ENCODE measurements around the gene NAT9. TPM values are rescaled to one million over a fixed set of nuclear protein-coding genes. Genes with fewer than 3 reads are reported as not detected.

The NAT9 gene
- total RNA-seq, 3 donors from 2014 or later = 35.8 to 40.6 (median 39.8) TPM

DNA sequence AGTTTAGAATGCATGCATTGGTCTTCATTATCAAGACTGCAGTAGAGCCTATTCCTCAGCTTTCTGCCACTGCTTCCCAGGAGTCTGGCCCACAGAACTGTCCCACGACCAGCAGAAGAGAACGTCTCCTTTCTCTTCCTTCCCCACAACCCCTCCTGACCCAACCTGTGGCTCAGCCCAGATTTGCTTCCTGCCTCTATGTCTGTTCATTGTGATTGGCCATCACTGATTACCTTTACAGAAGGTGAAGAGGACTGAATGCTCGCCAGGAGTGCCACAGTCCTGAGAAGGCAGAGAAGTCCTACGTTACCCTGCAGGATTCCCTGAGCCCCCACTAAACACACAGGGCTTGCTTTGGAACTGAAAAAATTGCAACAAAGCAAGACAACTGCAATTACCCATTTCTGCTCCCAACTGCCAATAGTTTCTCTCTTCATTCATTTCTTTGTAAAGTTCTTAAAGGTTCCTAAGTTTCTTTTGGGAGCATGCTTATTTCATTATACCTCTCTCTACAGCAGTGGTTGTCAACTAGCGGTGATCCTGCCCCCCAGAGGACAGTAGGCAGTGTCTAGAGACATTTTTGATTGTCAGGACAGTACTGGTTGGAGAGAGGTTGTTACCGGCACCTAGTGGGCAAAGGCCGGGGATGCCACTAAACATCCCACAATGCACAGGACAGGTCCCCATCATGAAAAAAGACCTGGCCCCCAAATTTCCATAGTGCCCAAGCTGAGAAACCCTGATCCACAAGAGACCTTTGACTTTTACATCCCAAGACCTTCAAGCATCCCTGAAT, 4.5 kb upstream of the NAT9 start:
- H3K4me1 ChIP-seq (ENCODE audit: low read depth) = peaks cover 10% of the 10 kb centered on the region
- H3K36me3 ChIP-seq (ENCODE audit: low read depth) = no peaks in the 10 kb centered on the region
- TF ChIP-seq, protein P1, sequence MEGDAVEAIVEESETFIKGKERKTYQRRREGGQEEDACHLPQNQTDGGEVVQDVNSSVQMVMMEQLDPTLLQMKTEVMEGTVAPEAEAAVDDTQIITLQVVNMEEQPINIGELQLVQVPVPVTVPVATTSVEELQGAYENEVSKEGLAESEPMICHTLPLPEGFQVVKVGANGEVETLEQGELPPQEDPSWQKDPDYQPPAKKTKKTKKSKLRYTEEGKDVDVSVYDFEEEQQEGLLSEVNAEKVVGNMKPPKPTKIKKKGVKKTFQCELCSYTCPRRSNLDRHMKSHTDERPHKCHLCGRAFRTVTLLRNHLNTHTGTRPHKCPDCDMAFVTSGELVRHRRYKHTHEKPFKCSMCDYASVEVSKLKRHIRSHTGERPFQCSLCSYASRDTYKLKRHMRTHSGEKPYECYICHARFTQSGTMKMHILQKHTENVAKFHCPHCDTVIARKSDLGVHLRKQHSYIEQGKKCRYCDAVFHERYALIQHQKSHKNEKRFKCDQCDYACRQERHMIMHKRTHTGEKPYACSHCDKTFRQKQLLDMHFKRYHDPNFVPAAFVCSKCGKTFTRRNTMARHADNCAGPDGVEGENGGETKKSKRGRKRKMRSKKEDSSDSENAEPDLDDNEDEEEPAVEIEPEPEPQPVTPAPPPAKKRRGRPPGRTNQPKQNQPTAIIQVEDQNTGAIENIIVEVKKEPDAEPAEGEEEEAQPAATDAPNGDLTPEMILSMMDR (IDR thresholded peaks at IDR 0.05) = no peak
- intact Hi-C loops (cut with DNase I, micrococcal nuclease) = no loop called here
- no peak overlapping the region for H3K4me3 ChIP-seq
- DNase-seq (no peak), ATAC-seq (no peak)
- no peaks in the 10 kb centered on the region for H3K9me3 ChIP-seq

- no peaks in the 10 kb centered on the region for H3K9me3 ChIP-seq
- ATAC-seq (peak; percentile 39), DNase-seq (peak in 2 of 3 donors; percentile 52 to 77)
- H3K36me3 ChIP-seq (ENCODE audit: low read depth) = no peaks in the 10 kb centered on the region
- peaks cover 17% of the 10 kb centered on the region for H3K4me1 ChIP-seq (ENCODE audit: low read depth)
- intact Hi-C loops (cut with DNase I, micrococcal nuclease) = no loop called here
- TF ChIP-seq, protein P1 (IDR thresholded peaks at IDR 0.05) = no peak
- H3K4me3 ChIP-seq = no peak overlapping the region
Observed at GRCh38 chr17:74779948-74780400, 3.8 kb upstream of the NAT9 start.

- TF ChIP-seq, protein P1 (IDR thresholded peaks at IDR 0.05) = no peak
- DNase-seq (no peak), ATAC-seq (no peak)
- Histone ChIP-seq H3K9me3 (no peaks in the 10 kb centered on the region), H3K4me3 (no peak overlapping the region), H3K4me1 (ENCODE audit: low read depth) (peaks cover 20% of the 10 kb centered on the region), H3K36me3 (ENCODE audit: low read depth) (no peaks in the 10 kb centered on the region)
- intact Hi-C loops (cut with DNase I, micrococcal nuclease) = no loop called here
Observed at GRCh38 chr17:74779501-74779900, 3.4 kb upstream of the NAT9 start.

DNA sequence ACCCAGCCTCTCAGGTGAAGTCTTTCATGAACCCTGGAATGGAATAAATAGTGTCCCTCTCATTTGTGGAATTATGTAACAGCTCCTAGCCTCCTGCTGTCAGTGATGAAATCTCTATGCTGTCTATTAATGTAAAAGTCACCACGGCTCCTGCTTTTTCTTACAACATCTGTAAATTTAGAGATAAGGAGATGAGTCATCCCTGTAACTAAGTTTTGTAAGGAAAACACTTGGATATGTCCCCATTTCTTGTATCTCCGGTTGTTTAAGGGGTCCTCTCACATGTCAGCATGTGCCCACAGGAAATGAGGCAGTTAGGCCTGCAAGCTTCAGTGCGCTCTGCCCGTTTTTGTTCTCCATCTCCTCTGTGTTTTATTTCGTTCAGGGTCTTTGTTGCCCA, 2.8 kb upstream of the NAT9 start:
- Histone ChIP-seq H3K36me3 (ENCODE audit: low read depth) (no peaks in the 10 kb centered on the region), H3K4me3 (no peak overlapping the region), H3K9me3 (no peaks in the 10 kb centered on the region), H3K4me1 (ENCODE audit: low read depth) (peaks cover 20% of the 10 kb centered on the region)
- DNase-seq (no peak), ATAC-seq (no peak)
- intact Hi-C loops (cut with DNase I, micrococcal nuclease) = no loop called here
- TF ChIP-seq, protein P1 (IDR thresholded peaks at IDR 0.05) = no peak

GRCh38 chr17:74777901-74778515, 1.9 kb upstream of the NAT9 start:
- no peaks in the 10 kb centered on the region for H3K36me3 ChIP-seq (ENCODE audit: low read depth)
- DNase-seq (no peak), ATAC-seq (no peak)
- peaks cover 20% of the 10 kb centered on the region for H3K4me1 ChIP-seq (ENCODE audit: low read depth)
- no peak overlapping the region for H3K4me3 ChIP-seq
- intact Hi-C loops (cut with DNase I, micrococcal nuclease) = no loop called here
- TF ChIP-seq, protein P1 (IDR thresholded peaks at IDR 0.05) = no peak
- H3K9me3 ChIP-seq = no peaks in the 10 kb centered on the region

All from mucosa of descending colon (tissue), 3 donors.